Measurements from ENCODE around the gene SEMA6B.
"Not testable (repeated sequence)": the region's sequence is repeated elsewhere in the genome, so short reads cannot be mapped to it uniquely, and the experiment has no call there.

GRCh38 chr19:4527377-4527776, 32.1 kb downstream of the SEMA6B start:
- TF ChIP-seq POLR2A, CTCF (IDR thresholded peaks at IDR 0.05): not testable (repeated sequence)

Data from heart left ventricle (tissue), 13 donors.